Head of caudate nucleus (tissue), 42 donors: ENCODE data around the gene RIOK3.

Source experiments
- DNase-seq, 42 donors: peaks; one replicate each; pipeline versions ENCODE4 v3.0.0 to v3.0.0-alpha.2; 2020 to 2021; ENCODE audit warnings: mixed read lengths in 7 of 42
- intact Hi-C: fragments of 100-400 bp; cut with DNase I; formaldehyde crosslinking; loops from one replicate; pipeline ENCODE4 v1.15.0; 2022

RIOK3 gene

DNA sequence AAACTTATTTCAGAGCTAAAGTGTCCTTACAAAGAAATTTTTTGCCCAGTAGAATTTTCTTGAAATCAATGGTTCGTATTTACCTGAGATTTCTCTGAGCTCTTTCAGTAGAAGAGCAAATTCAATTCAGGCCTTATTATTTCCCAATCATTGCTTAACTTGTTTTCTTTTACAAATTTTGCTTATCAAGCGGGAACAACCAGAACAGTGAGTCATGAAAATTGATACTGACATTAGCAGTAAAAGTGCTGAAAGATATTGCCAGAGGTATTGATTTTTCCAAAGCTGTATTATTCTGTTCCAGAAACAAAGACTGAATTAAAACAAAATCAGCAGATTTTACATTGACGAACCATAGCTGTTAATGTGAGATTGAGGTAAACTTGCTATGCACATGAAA, 10.1 kb upstream of the RIOK3 start:
- intact Hi-C loops: no loop called here

GRCh38 chr18:23448291-23448690, 4.8 kb upstream of the RIOK3 start:
- no peak for DNase-seq
- intact Hi-C loops: no loop called here

More for the DNA sequence above, 10.1 kb upstream of the RIOK3 start:
- no peak for DNase-seq

DNA sequence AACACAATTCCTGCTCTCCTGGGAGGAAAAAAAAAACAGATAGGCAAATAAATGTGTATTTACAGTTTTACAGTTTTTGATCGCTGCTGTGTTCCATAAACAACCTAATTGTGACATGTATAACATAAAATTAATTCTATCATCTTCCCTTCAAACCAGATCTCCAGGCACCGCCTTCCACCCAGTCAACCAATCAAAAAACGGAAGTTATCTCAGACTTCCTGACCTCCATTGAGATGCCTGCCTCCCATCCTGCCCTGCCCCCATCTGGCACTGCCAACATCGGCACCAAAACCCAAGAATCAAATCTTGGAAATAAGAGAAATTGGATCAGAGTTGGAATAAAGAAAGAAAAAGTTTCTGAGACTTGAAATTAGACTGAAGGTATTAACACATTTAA, 3.1 kb upstream of the RIOK3 start:
- intact Hi-C loops: no loop called here
- no peak for DNase-seq

GRCh38 chr18:23451011-23451410, 2.1 kb upstream of the RIOK3 start:
- intact Hi-C loops: no loop called here
- no peak for DNase-seq

DNA sequence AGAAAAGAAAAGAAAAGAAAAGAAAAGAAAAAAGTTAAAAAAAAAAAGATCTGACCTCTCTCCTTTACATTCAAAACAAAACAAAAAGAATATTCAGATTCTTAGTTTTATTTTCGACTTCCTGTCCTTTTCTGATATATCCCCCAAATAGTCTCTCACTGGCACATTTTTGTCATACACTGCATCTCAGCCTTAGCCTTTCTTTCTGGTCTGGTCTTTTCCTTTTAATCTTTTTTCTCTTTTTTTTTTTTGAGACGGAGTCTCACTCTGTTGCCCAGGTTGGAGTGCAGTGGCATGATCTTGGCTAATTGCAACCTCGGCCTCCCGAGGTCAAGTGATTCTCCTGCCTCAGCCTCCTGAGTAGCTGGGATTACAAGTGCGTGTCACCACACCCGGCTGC, 1.6 kb upstream of the RIOK3 start:
- intact Hi-C loops: no loop called here
- no peak for DNase-seq

GRCh38 chr18:23452347-23452727, 750 bp upstream of the RIOK3 start:
- no peak for DNase-seq
- intact Hi-C loops: loop anchor here (2.0 kb wide), 2 partner anchors 50 to 134 kb away; partner anchors contain the start of genes NPC1 and RMC1

DNA sequence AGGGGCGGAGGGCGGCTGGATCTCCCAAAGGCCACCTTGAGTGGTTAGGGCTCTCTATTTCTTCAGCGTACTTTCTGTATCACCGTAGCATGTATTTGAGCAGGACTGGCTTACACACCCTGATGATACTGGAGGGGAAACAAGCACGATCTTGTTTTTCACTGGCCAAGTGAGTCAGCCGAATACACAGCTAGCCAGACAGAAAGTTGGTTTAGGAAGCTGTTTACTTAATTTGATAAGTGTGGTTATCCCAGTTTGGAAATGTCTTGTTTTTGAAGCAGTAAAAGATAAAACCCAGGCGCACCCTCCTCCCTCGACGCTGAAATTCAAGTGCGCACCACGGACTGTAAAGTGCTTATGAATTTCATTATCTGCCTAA, 582 bp downstream of the RIOK3 start:
- intact Hi-C loops: loop anchor here (2.0 kb wide), 2 partner anchors 49 to 133 kb away; partner anchors contain the start of genes NPC1 and RMC1
- peak in 2 of 42 donors; percentile 4 to 16 for DNase-seq

- intact Hi-C loops: no loop called here
- DNase-seq: no peak
Measured at GRCh38 chr18:23456835-23457234, 3.7 kb downstream of the RIOK3 start.

DNA sequence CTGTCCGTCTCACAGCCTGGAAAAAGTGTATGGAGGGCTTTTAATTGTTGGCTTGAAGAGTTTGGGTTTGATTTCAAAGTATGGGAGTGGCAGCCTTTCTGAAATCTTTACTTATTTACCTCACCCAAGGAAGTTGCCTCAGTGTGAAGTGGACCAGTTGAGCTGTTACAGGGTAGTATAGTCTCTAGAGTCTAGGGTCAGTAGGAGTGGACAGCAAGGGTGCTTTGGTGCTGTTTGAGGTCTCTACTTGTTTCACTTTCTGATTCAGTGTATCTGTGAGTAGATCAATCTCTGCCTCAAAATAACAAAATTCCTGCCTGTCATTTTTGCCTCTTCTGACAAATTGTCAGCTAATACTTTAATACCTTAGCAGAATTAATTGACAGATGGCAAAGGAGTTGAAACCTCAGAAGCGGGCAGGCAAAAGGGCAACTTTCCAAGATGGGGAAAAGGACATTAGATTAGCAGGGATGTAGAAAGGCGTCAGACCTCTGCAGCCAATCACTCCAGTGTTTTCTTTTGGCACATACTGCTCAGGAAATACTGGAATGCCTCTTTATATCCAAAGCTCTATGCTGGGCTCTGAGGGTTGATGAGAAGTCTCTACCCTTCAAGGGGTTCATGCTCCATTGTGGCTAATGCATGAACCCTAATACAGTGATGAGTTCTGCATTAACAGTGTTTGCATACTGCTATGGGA, 5.9 kb downstream of the RIOK3 start:
- intact Hi-C loops: no loop called here
- no peak for DNase-seq

- DNase-seq: no peak
- intact Hi-C loops: no loop called here
Measured at GRCh38 chr18:23459530-23459921, 6.4 kb downstream of the RIOK3 start.

DNA sequence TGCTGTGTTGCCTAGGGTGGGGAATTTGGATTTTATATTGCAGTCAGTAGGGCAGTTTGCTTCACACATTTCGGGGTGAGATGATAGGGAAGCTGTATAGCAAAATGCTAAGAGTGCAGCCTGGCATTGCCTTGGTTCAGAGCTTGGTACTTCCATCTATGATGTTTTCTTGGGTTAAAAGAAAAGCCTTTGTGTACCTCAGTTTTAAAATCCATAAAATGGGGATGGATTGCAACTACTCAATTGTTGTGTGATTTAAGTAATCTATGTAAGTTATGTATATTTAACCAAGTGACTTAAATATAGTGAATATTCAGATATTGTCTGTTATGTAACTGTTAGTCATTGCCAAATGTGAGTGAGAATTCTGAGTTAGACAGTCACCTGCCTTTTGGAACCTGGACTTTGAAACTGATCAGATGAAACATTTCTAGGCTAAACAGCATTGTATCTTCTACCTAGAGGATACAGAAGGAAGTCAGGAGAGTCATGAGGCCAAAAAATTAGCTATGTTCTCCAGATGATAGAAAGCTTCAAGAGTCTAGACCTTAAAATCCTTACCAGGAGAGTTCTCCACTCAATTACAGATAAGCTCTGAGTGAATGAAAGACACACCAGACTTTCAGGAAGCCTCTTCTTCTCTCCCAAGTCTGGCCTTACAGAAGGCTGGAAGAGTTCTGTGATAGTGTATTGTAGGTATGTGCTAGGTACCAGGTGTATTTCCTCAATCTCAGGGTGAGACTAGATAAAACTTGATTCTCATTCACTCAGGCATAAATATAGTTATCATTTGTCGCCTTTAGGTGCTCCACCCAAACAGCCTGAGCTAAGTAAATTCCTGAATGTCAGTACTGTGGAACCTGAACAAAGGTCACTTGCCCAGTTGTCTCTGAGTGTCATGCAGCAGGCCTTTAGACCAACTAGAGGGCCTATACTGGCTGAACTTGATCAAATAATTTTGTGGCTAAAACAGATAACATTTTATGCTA, 7.5 kb downstream of the RIOK3 start:
- intact Hi-C loops: no loop called here
- no peak for DNase-seq

DNA sequence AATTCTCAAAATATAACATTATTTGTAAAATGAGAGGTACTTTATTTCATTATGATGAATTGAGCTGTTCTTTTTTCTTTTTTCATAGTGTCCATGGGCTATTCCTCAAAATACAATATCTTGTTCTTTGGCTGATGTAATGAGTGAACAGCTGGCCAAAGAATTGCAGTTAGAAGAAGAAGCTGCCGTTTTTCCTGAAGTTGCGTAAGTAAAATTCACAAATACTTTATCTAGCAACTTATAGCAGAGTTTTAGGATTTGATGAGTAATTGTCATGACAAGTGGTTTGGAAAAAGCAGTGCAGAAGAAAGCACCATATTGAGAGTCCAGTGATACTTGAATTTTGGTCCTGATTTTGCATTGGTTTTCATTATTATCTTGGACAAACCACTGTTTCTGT, 9.8 kb downstream of the RIOK3 start:
- DNase-seq: no peak
- intact Hi-C loops: no loop called here

DNA sequence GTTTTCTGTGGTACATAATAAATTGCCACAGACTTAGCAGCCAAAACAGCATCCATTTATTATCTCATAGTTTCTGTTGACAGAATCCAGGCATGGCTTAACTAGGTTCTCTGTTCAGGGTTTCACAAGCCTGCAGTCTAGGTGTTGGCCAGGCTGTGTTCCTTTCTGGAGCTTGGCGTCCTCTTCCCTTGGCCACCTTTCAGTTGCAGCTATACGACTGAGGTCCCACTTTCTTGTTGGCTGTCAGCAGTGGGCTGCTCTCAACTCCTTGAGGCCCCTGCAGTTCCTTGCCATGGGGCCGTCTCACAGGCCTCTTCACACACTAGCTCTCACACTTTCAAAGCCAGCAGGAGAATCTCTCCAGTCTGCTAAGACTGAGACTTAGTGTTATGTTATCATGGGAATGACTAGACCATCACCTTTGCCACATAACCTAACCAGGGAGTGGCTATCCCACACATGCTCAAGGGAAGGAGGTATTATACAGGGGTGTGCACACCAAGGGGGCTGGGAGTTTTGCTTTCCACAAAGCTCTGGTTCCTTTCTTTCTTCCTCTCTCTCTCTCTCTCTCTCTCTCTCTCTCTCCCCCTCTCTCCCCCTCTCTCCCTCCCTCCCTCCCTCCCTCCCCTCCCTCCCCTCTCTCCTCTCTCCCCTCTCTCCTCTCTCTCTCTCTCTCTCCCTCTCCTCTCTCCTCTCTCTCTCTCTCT, 15.8 kb downstream of the RIOK3 start:
- DNase-seq: no peak
- intact Hi-C loops: no loop called here

DNA sequence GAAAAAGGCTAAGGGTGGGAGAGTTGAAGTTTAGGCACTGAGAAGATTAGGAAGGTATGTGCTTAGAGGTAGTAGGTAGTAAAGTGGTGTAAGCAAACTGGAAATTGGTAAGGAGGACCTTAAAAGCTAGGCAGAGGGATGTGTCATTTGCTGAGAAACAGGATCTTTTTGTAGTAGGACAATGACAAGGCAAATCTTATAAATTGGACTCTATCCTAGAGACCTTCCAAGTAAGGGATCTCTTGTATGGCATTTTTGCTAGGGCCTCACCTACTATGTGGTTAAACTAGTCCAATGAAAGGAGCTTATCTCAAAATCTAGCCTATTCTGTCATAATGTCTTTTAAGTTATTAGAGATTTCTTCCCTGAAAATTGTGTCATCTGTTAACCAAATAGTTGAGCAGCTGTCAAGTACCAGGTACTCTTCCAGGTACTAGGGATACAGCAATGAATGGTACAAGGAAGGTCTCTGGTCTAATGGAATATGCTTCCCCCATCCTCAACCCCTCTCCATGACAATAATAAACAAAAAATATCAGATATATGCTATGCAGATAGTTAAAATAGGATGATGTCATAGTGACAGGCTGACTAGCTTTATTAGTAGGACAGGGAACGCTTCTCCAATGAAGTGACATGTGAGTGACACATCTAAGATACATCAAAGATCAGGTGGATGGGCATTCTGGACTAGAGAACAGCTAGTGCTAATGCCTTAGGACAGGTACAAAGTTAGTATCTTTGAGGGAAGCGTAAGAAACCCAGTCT, 17.7 kb downstream of the RIOK3 start:
- no peak for DNase-seq
- intact Hi-C loops: no loop called here

DNA sequence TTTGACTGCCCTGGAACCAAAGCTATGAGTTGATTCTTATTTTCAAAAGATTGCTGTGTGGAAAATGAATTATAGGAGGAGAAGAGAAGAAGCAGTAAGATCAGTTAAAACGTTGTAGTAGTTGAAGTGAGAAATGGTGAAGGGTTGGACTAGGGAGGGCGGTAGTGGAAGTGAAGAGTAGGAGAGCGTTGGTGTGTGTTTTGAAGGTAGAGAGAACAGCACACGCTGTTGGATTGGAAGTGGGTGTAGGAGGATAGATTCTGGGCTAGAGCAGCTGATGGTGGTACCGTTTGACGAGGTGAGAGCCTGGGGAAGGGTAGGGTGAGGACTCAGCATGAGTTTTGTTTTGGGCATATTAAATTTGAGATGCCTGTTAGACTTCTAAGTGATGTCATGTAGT, 18.4 kb downstream of the RIOK3 start:
- peak in 12 of 42 donors; percentile 11 to 60 (median 29) for DNase-seq
- intact Hi-C loops: no loop called here

DNA sequence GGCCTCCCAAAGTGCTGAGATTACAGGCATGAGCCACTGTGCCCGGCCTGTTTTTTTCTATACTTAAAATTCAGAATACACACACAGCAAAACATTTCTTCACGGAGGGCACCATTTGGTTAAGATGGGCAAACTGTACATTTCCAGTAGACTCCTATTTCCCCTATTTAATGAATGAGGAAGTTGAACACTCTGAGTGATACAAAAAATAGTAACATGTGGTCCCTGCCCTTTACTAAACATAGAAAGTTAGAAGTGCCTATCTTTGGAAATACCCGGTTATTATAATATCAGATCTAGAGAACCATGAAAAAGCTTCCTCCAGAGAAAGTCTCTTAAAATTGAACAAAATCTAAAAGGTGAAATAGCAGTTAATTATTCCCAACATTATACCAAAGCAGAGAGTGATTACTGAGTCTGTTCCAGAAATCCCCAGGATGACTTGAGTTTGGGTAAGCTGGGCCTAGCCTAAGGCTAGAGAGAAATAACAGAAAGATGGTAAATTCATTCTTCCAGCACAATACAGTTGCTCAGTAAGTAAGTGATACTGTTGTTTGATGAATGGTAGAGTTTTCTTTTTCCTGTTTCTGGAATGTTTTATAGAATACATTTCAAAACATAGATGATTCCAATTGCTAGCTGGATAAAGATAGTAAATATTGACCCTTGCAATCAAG, 26.9 kb downstream of the RIOK3 start:
- intact Hi-C loops: no loop called here
- no peak for DNase-seq

- DNase-seq: no peak
- intact Hi-C loops: no loop called here
Measured at GRCh38 chr18:23484561-23485182, 31.6 kb downstream of the RIOK3 start.

DNA sequence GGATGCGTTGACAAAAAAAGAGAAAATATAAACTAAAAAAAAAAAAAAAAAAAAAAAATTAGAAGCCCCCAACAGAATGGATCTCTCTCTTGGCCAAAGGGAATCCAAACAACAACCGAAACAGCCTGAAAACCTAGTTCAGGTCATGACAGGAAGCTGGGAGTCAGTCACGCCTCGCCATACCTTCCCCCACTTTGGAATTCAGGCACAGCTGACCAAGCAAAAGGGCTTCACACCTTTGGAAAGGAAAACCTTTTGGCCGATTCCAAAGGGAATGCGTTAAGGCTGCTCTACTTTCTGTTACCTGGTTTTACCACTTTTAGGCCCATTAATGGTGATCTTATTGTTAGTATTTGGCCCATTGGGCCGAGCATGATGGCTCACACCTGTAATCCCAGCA, 32.3 kb downstream of the RIOK3 start:
- DNase-seq: no peak
- intact Hi-C loops: no loop called here
